GM18873 (cell line): Measurements from ENCODE around the gene TMED5.
"Not testable (repeated sequence)": the region's sequence is repeated elsewhere in the genome, so short reads cannot be mapped to it uniquely, and the experiment has no call there.

Source experiments
- ATAC-seq: cut with Tn5 transposase; IDR thresholded peaks from one replicate; pipeline ENCODE4 v1.9.1; 2021; ENCODE audit warnings: mild to moderate bottlenecking, moderate library complexity, moderate number of reproducible peaks; ENCODE audit not compliant: unreplicated experiment, low FRiP score

TMED5 gene

DNA sequence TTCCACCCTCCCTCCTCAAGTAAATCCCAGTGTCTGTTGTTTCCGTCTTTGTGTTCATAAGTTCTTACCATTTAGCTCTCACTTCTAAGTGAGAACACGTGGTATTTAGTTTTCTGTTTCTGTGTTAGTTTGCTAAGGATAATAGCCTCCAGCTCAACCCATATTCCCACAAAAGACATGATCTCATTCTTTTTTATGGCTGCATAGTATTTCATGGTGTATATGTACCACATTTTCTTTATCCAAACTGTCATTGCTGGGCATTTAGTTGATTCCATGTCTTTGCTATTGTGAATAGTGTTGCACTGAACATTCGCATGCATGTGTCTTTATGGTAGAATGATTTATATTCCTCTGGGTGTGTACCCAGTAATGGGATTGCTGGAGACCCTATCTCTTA is 5.6 kb downstream of the TMED5 start:
- ATAC-seq, result not testable (repeated sequence)

DNA sequence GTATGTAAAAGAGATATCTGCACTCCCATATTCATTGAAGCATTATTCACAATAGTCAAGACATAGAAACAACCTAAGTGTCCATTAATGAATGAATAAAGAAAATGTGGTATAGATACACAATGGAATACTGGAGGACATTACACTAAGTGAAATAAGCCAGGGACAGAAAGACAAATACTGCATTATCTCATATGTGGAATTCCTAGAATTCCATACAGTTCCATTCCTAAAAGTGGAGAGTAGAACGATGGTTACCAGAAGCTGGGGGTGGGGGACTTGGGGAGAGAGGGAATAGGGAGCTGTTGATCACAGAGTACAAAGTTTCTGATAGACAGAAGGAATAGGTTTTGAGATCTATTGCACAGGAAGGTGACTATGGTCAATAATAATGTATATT is 7.4 kb downstream of the TMED5 start:
- no peak for ATAC-seq

GRCh38 chr1:93171549-93172034 is 8.6 kb downstream of the TMED5 start:
- no peak for ATAC-seq

- not testable (repeated sequence) for ATAC-seq
These were observed 10.0 kb downstream of the TMED5 start for GRCh38 chr1:93170141-93170678.

GRCh38 chr1:93167006-93167405 is 13.2 kb downstream of the TMED5 start:
- ATAC-seq, result no peak

DNA sequence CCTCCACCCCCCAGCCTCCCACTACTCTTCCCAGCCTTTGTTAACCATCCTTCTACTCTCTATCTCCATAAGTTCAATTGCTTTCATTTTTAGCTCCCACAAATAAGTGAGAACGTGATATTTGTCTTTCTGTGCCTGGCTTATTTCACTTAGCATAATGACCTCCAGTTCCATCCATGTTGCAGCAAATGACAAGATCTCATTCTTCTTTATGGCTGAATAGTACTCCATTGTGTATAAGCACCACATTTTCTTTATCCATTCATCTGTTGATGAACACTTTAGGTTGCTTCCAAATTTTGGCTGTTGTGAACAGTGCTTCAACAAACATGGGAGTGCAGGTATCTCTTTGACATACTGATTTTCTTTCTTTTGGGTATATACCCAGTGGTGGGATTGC is 14.3 kb downstream of the TMED5 start:
- not testable (repeated sequence) for ATAC-seq

DNA sequence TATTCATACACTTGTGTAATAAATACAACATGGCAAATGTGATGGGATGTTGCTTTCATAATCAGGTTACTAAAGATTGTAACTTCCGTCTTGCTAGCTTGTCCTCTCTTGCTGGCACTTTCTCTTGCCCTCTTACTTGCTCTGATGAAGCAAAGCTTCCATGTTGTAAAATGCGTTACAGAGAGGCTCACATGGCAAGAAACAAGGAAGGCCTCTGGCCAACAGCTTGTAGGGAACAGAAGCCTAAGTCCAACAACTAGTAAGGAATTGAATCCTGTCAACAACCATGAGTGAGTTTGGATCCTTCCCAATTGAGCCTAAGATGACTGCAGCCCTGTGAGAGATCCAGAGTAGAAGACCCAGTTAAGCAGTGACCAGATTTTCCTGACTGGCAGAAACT is 15.4 kb downstream of the TMED5 start:
- no peak for ATAC-seq

GRCh38 chr1:93163314-93163713 is 16.9 kb downstream of the TMED5 start:
- ATAC-seq, result not testable (repeated sequence)

- no peak for ATAC-seq
These were observed 20.9 kb downstream of the TMED5 start for GRCh38 chr1:93159337-93159736.

- no peak for ATAC-seq
These were observed 24.9 kb downstream of the TMED5 start for GRCh38 chr1:93155335-93155734.

DNA sequence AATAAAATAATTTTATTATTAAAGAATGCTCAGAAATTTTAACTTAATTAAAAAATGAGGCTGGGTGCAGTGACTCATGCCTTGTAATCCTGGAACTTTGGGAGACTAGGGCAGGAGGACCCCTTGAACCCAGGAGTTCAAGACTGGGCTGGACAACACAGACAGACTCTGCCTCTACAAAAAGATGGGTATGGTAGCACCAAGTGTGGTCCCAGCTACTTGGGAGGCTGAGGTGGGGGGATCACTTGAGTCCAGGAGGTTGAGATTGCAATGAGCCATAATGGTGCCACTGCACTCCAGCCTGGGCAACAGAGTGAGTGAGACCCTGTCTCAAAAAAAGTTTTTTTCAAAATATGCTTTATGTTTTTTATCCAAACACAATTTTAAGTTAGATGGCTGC is 25.3 kb downstream of the TMED5 start:
- ATAC-seq, result no peak

- no peak for ATAC-seq
These were observed 27.4 kb downstream of the TMED5 start for GRCh38 chr1:93152835-93153234.

- no peak for ATAC-seq
These were observed 28.7 kb downstream of the TMED5 start for GRCh38 chr1:93151474-93151873.

DNA sequence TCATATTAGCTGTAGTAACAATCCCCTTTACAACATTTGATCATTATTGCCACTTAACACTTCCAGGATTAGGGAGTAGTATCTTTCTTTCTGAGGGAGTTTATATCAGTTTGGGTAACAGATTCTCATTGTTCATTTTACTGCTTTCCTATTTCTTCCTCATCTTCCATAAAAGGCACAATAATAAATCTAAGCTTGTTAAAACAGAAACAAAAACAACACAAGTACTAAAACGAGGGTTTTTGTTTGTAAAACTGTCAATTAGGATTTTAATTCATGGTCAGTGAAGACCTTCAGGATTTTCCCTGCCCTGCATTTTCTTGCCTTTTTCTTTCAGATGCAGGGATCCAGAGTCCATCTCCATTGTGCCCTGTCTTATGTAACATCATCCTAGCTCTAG is 29.5 kb downstream of the TMED5 start:
- ATAC-seq, result no peak

DNA sequence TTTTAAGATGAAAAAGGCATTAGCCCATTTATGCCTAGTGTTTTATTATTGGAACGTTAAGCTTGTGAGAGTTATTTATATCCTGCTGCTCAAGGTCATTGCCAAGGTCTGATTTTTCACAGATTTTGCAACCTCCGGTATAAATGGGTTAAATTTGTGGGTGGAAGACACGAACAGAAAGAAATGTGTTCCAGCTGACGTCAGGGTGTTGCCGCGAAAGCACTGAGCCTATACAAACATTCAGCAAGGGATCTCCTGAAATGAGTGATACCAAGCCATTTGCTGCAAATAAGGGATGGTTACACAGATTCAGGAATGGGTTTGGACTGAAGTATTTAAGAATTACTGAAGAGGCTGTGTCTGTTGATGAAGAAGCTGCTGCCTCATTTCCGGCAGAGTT is 32.2 kb downstream of the TMED5 start:
- ATAC-seq, result no peak

- no peak for ATAC-seq
These were observed 36.4 kb downstream of the TMED5 start for GRCh38 chr1:93143769-93144168.

DNA sequence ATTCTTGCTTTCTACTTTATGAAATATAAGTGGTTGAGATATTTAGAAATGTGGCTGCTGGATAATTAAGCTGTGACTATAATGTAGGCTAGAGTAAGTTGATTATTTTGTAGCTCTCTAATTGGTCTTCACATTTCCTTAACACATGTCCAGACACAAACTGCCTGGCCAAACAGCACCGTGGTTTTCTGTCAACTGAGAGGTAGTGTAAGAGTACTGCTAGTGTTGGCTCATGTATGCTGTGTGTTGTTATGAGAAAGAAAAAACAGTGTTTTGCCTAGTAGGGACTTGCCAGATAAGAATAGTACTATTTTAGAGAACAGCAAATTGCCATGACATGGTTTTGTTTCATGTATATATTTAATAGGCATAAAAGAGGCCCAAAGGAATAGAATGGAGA is 37.1 kb downstream of the TMED5 start:
- ATAC-seq, result no peak

- no peak for ATAC-seq
These were observed 38.1 kb downstream of the TMED5 start for GRCh38 chr1:93142161-93142560.

DNA sequence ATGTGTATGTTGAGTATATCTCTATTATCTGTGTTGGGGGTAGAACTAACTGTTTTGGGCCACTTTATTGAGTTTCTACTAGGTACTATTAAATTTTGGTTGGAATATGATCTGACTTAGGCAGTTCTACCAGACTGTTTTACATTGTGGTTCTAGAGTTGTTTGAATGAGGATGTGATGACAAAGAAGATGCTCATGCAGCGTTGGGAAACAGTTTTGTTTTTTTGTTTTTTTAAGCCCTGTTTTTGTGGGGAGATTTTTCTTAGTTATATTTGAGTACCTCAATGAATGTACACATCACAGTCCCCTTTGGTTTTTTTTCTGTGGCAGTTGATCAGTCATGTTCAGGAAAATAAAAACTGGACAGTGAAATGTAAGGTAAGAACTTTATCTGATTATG is 40.1 kb downstream of the TMED5 start:
- no peak for ATAC-seq

DNA sequence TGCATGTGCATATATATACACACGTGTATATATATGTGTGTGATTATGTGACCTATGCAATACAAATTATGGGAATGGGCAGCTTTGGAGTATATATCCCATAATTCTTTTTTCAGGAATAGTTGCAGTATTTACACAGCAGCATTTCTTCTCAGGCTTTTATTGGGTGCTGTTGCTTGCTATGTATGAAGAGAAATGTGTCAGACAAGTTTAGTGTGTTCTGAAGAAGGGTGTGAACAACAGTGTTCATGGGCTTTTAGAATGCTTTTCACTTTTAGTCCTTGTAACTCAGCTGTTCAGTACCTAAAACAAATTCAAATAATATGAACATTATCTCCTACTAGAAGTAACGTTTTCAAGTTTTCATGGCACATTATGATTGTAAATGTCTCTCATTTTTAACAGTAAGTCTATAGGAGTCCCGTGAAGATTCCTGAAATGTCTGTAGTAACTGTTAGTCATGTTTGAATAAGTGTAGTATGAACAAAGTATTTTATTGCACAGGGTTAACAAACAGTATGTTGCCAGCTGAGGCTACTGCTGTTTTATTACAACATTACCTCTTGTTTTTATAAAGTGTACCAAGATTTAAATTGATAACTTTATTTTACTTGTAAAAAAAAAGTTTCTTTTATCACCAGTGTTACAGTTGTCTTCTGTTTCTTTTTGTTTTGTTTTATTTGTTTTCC is 42.5 kb downstream of the TMED5 start:
- no peak for ATAC-seq

DNA sequence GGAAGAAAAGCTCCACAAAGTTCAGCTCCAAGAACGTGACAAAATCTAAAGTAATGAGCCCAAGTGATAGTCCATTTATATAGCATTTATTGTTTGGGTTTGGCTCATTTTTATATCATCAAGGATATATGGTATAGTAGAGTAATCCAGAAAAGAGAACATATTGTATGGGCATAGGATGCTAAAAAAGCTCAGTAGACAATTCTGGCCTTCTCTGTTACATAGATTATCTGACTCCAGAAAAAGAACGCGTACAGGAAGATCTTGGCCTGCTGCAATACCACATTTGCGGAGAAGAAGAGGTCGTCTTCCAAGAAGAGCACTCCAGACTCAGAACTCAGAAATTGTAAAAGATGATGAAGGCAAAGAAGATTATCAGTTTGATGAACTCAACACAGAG is 43.8 kb downstream of the TMED5 start:
- no peak for ATAC-seq

DNA sequence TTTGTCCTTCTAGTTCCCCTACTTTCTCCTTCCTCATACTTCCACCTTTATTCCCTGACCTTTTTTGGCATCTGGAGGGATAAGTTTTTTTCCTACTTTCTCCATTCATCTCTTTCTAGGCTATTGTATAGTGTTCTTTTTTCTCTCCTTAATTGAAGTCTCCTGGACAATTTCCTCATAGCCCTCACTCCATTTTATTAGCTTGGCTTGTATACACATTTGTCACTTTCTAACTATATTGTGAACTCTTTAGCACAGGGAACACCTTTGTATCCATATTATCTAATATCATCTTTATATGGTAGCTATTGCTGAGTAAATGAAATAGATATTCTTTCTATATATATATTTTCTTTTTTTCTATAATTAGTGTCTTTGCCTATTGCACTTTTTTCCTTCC is 47.6 kb downstream of the TMED5 start:
- no peak for ATAC-seq
